ENCODE data around the gene CCM2L. TPM values are rescaled to one million over a fixed set of nuclear protein-coding genes. Genes with fewer than 3 reads are reported as not detected.
A peak's percentile ranks its signal among the peaks of the same experiment; 100 is the strongest.

Gene CCM2L
- polyA plus RNA-seq, 3 donors = not detected

- peaks cover 0 to 4% (median 0%) of the 10 kb centered on the region in 3 donors for H3K27me3 Mint-ChIP-seq (ENCODE audit: low read depth in 3 of 3)
- H4K20me1 ChIP-seq (ENCODE audit: insufficient read depth, low read length) = peaks cover 24% of the 10 kb centered on the region
- H3K9me3 ChIP-seq (replicated peaks in 1 of 2; ENCODE audit: control insufficient read depth in 1 of 2, insufficient read depth in 1 of 2, low read length in 2 of 2) = no peaks in the 10 kb centered on the region
- H3K4me1 Mint-ChIP-seq = peaks cover 72% of the 10 kb centered on the region
- peak overlapping the region; percentile 58 for H3K9ac ChIP-seq (ENCODE audit: insufficient read depth, low read length, poor library complexity, severe bottlenecking)
- intact Hi-C loops (cut with micrococcal nuclease) = loop anchor here in 1 of 2 donors (5.0 kb wide), 1 partner anchor 36 kb away; no protein-coding TSS in a partner anchor
- H3K79me2 ChIP-seq (ENCODE audit: insufficient read depth, low read length) = peaks cover 93% of the 10 kb centered on the region
- no peak for TF ChIP-seq CTCF (IDR thresholded peaks at IDR 0.05)
- H3K9me3 Mint-ChIP-seq = peaks cover 0 to 2% (median 0%) of the 10 kb centered on the region in 7 donors
- H3K27ac Mint-ChIP-seq = peak overlapping the region; percentile 97 to 100 (median 99)
- peaks cover 86% of the 10 kb centered on the region in 2 donors for H3K4me1 ChIP-seq (ENCODE audit: control insufficient read depth in 1 of 2, insufficient read depth in 2 of 2, low read length in 2 of 2)
- H3K36me3 ChIP-seq (replicated peaks in 1 of 2; ENCODE audit: control insufficient read depth in 1 of 2, insufficient read depth in 2 of 2, low read length in 2 of 2) = peaks cover 43 to 48% of the 10 kb centered on the region in 2 donors
- H3K27me3 ChIP-seq (ENCODE audit: control insufficient read depth in 2 of 2, insufficient read depth in 2 of 2, low read length in 2 of 2) = no peaks in the 10 kb centered on the region
- no peak overlapping the region for H3K4me3 Mint-ChIP-seq
- peaks cover 64 to 86% of the 10 kb centered on the region in 2 donors for H3K36me3 Mint-ChIP-seq
- H2AFZ ChIP-seq (ENCODE audit: insufficient read depth, low read depth, low read length, poor library complexity, severe bottlenecking) = no peak overlapping the region
- no peak overlapping the region for H3K4me3 ChIP-seq (replicated peaks in 1 of 3; ENCODE audit: low read depth in 2 of 3, low read length in 3 of 3)
- no peak for DNase-seq
- H3K4me2 ChIP-seq (replicated peaks; ENCODE audit: extremely low read depth, low read length, poor library complexity, severe bottlenecking) = no peak overlapping the region
- peak overlapping the region; percentile 97 for H3K27ac ChIP-seq (ENCODE audit: low read depth in 1 of 2, low read length in 2 of 2)
- no CpG with 5 or more reads among the region's 2 CpGs for WGBS (ENCODE audit: insufficient coverage)
Observed at GRCh38 chr20:32068174-32068573, 57.9 kb downstream of the CCM2L start.

GRCh38 chr20:32069711-32070110 is 59.5 kb downstream of the CCM2L start:
- H3K9me3 ChIP-seq (replicated peaks in 1 of 2; ENCODE audit: control insufficient read depth in 1 of 2, insufficient read depth in 1 of 2, low read length in 2 of 2) = no peaks in the 10 kb centered on the region
- peak overlapping the region; percentile 52 for H3K4me2 ChIP-seq (replicated peaks; ENCODE audit: extremely low read depth, low read length, poor library complexity, severe bottlenecking)
- Mint-ChIP-seq H3K4me1 (peaks cover 58% of the 10 kb centered on the region), H3K27me3 (ENCODE audit: low read depth in 3 of 3) (peaks cover 0 to 4% (median 0%) of the 10 kb centered on the region in 3 donors), H3K27ac (peak overlapping the region; percentile 97 to 100 (median 99)), H3K36me3 (peaks cover 75 to 88% of the 10 kb centered on the region in 2 donors), H3K4me3 (peak overlapping the region in 1 of 2 donors; percentile 76), H3K9me3 (peaks cover 0 to 2% (median 0%) of the 10 kb centered on the region in 7 donors)
- intact Hi-C loops (cut with micrococcal nuclease) = loop anchor here (5.0 kb wide), 2 partner anchors 32 to 37 kb away; no protein-coding TSS in a partner anchor
- H3K9ac ChIP-seq (ENCODE audit: insufficient read depth, low read length, poor library complexity, severe bottlenecking) = peak overlapping the region; percentile 66
- peak overlapping the region in 1 of 3 experiments; percentile 46 for H3K4me3 ChIP-seq (replicated peaks in 1 of 3; ENCODE audit: low read depth in 2 of 3, low read length in 3 of 3)
- peaks cover 56 to 57% of the 10 kb centered on the region in 2 donors for H3K36me3 ChIP-seq (replicated peaks in 1 of 2; ENCODE audit: control insufficient read depth in 1 of 2, insufficient read depth in 2 of 2, low read length in 2 of 2)
- H4K20me1 ChIP-seq (ENCODE audit: insufficient read depth, low read length) = peaks cover 34% of the 10 kb centered on the region
- H3K27ac ChIP-seq (ENCODE audit: low read depth in 1 of 2, low read length in 2 of 2) = peak overlapping the region; percentile 97
- peak in 1 of 3 donors; percentile 20 for DNase-seq
- H3K79me2 ChIP-seq (ENCODE audit: insufficient read depth, low read length) = peaks cover 93% of the 10 kb centered on the region
- TF ChIP-seq CTCF (IDR thresholded peaks at IDR 0.05) = no peak
- H2AFZ ChIP-seq (ENCODE audit: insufficient read depth, low read depth, low read length, poor library complexity, severe bottlenecking) = no peak overlapping the region
- no peaks in the 10 kb centered on the region for H3K27me3 ChIP-seq (ENCODE audit: control insufficient read depth in 2 of 2, insufficient read depth in 2 of 2, low read length in 2 of 2)
- H3K4me1 ChIP-seq (ENCODE audit: control insufficient read depth in 1 of 2, insufficient read depth in 2 of 2, low read length in 2 of 2) = peaks cover 70 to 78% of the 10 kb centered on the region in 2 donors

Measured in CD14-positive monocyte (primary cell).